GM18858 (cell line): ENCODE results near the gene GFOD1.
"Not testable (repeated sequence)": the region's sequence is repeated elsewhere in the genome, so short reads cannot be mapped to it uniquely, and the experiment has no call there.

ENCODE experiments used
- ATAC-seq: cut with Tn5 transposase; IDR thresholded peaks from one replicate; pipeline ENCODE4 v1.9.1; 2021; ENCODE audit not compliant: unreplicated experiment

The GFOD1 gene

DNA sequence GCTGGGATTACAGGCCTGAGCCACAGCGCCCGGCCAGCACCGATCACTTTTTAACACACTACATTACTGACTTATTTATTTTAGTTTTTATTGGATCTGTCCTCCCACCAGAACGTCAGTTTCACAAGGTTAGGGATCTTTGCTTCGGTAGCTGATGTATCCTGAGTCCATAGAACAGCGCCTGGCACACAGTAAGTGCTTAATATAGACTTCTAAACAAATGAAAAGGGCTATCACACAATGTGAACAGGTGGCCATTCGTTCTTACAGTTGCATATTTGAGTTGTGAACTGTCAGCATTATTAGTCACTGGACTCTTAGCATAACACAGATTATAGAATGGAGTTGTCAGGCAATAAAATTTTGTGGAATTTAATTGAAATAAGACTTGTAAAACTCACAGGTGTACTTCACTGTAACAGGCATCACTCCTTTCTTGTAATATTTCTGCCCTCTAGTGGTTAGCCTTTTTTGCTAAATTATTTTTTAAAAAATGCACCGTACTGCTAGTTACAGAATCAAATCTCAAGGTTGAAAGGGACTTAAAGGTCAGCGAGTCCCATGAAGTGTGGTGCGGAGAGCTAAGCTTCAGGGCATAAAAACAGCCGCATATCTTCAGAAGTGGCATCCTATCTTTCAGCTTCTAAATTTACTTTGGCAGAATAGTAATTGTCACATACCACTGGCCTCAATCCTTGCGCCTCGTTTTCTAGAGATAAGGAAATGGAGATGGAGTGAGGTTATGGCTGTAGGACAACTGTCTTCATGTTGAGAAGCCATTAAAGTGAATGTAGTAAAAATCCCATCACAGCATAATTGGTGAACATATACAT, 155.7 kb downstream of the GFOD1 start:
- no peak for ATAC-seq

GRCh38 chr6:13328875-13329183, 158.6 kb downstream of the GFOD1 start:
- no peak for ATAC-seq

DNA sequence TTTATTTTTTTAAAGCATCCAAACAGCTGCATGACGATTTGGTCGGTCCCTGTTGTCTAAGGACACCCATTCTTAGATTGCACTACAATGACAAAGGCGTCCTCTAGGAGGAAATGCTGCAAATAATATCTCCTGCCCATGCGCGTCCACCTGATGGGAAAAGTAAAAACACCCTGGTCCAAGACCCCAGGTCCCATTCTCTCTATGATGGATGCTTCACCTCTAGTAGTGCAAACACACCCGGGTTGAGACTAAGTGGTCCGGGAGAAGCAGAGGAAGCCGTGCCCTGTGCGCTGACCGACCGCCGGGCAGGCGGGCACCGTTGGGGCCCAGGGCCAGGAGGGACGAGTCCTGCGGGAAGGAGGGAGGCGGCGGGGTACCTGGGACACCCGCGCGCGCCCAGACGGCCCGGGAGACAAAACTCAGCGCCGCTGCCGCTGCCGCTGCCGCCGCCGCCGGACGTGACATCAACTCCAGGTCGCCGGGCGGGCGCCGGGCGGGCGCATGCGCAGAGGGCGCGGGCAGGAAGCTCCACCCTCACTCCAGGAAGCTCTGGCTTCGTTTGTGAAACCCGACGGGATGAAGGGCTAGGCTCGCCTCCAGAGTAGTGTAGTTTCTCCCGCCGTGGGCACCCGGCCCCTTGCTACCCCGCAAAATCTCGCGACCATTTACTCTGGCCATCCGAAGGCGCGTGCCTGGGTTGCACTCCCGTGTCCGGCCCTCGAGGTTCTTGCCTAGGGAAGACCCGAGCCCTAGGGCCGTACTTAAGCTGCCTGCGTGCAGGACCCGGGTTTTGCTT, 159.1 kb downstream of the GFOD1 start, which contains the start of gene TBC1D7:
Gene TBC1D7 (minus strand): TSS at position 462 of the 799 bp plus-strand sequence. CDS start 1,639 bp downstream, outside the sequence.
- ATAC-seq: peak; percentile 62

- no peak for ATAC-seq
These were observed 159.7 kb downstream of the GFOD1 start for GRCh38 chr6:13327691-13328075.

GRCh38 chr6:13326031-13326586, 161.3 kb downstream of the GFOD1 start:
- not testable (repeated sequence) for ATAC-seq

GRCh38 chr6:13319891-13320564, 167.4 kb downstream of the GFOD1 start:
- ATAC-seq: no peak

GRCh38 chr6:13318821-13319220, 168.6 kb downstream of the GFOD1 start:
- no peak for ATAC-seq

DNA sequence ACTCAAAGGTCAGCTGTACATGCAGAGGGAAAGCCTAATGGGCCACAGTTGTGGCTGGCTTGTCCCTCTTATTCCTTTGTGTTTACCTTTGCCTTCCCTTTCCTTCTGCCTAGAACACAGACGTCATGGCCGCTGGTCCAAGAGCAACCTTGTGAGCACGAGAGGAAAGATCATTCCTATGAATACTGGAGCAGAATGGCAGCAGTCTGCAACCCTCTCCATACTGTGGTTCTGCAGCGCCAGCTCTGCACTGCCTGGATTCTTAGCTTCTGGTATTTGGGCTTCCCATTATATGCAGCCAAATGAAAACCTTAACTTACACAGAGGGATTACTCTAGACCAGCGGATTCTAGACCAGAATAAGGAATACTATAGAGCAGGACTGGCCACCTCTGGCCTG, 171.5 kb downstream of the GFOD1 start:
- ATAC-seq: no peak

- no peak for ATAC-seq
These were observed 172.6 kb downstream of the GFOD1 start for GRCh38 chr6:13314806-13315205.

DNA sequence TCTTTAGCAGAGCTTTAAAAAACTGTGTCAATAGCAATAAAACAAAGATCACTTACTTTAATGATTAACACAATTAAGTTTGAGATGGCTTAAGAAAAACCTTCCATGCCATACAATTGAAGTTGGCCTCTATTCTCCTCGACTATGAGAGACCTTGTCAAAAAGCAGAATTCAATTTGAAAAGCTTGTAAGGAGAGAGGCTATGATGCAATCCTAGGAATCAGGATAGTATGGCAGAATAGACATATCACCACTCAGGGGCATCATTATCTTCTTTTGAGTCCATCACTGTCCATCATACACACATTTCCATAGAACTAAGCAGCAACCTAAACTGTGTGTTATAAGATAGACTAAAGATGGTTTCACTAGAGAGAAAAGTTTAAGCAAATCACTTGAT, 176.2 kb downstream of the GFOD1 start:
- ATAC-seq: no peak

DNA sequence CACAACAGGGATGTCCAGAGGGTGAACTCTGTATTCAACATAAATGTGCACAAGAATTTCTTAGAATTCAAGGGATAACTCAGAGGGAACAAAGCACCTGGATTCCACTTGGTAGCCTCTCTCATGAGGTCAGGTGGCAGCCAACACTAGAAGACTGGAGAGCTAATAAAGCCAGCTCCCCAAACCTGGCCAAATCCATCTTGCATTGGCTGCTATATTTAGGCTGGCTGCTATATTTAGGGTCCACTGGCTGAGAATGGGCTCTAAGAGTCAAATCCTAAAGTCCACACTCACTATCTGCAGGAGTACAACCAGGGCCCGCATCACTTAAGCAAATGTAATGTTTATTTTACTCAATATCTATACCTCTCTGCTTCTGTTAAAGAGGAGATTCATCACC, 179.1 kb downstream of the GFOD1 start:
- ATAC-seq: no peak
